NOMO-1 treated with DMSO at 0.1 percent for 48 hours (cell line): Measurements from ENCODE around the gene ABCA6.
"Not testable (repeated sequence)": the region's sequence is repeated elsewhere in the genome, so short reads cannot be mapped to it uniquely, and the experiment has no call there.

Source experiments
- DNase-seq: peaks from one replicate; lab custom pipeline; 2025; ENCODE audit not compliant: unreplicated experiment; lab: John Stamatoyannopoulos, UW

The ABCA6 gene

DNA sequence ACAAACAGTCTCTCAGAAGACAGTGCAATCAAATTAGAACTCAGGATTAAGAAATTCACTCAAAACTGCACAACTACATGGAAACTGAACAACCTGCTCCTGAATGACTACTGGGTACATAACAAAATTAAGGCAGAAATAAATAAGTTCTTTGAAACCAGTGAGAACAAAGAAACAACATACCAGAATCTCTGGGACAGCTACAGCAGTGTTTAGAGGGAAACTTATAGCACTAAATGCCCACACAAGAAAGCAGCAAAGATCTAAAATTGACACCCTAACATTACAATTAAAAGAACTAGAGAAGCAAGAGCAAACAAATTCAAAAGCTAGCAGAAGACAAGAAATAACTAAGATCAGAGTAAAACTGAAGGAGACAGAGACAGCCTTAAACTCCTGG lies 68.3 kb downstream of the ABCA6 start:
- not testable (repeated sequence) for DNase-seq

DNA sequence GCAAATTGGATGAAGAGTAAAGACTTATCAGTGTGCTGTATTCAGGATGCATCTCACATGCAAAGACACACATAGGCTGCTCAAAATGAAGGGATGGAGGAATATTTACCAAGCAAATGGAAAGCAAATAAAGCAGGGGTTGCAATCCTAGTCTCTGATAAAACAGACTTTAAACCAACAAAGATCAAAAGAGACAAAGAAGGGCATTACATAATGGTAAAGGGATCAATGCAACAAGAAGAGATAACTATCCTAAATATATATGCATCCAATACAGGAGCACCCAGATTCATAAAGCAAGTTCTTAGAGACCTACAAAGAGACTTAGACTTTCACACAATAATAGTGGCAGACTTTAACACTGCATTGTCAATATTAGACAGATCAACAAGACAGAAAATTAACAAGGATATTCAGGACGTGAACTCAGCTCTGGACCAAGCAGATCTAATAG lies 68.9 kb downstream of the ABCA6 start:
- DNase-seq, result not testable (repeated sequence)

DNA sequence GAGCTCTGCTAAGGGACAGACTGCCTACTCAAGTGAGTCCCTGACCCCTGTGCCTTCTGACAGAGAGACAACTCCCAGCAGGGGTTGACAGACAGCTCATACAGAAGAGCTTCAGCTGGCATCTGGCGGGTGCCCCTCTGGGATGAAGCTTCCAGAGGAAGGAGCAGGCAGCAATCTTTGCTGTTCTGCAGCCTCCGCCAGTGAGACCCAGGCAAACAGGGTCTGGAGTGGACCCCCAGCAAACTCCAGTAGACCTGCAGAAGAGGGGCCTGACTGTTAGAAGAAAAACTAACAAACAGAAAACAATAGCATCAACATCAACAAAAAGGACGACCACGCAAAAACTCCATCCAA lies 70.5 kb downstream of the ABCA6 start:
- not testable (repeated sequence) for DNase-seq

DNA sequence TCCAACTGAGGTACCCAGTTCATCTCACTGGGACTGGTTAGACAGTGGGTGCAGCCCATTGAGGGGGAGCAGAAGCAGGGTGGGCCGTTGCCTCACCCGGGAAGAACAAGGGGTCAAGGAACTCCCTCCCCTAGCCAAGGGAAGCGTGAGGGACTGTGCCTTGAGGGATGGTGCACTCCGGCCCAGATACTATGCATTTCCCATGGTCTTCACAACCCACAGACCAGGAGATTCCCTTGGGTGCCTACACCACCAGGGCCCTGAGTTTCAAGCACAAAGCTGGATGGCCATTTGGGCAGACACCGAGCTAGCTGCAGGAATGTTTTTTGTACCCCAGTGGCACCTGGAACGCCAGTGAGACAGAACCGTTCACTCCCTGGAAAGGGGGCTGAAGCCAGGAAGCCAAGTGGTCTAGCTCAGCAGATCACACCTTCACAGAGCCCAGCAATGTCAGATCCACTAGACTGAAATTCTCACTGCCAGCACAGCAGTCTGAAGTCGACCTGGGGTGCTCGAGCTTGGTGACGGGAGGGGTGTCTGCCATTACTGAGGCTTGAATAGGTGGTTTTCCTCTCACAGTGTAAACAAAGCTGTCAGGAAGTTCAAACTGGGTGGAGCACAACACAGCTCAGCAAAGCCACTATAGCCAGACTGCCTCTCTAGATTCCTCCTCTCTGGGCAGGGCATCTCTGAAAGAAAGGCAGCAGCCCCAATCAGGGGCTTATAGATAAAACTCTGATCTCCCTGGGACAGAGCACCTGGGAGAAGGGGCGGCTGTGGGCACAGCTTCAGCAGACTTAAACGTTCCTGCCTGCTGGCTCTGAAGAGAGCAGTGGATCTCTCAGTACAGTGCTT lies 71.1 kb downstream of the ABCA6 start:
- not testable (repeated sequence) for DNase-seq

DNA sequence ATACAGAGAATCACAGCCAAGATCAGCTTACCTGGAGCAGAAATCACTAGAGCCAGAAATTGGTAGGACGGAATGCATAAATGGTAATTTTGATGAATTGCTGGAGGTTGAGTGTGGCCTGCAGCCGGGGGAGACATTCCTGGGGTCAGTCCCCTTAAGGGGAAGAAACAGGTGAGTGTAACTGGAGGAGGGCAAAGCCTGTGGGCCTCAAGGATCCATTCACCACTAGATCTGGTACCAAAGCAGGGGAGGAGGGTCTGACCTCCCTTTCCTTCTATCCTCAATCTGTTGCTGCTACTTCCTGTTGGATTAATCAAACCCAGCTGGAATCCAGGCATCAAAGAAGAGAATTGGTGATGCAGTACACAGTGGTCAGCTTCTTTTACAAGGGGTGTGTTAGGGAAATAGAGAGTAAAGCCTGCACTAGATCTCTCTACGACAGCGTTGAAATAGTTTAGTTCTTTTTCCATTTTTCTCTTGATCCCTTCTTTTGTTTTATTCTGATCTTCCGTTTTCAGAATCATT lies 72.4 kb downstream of the ABCA6 start:
- DNase-seq, result no peak

DNA sequence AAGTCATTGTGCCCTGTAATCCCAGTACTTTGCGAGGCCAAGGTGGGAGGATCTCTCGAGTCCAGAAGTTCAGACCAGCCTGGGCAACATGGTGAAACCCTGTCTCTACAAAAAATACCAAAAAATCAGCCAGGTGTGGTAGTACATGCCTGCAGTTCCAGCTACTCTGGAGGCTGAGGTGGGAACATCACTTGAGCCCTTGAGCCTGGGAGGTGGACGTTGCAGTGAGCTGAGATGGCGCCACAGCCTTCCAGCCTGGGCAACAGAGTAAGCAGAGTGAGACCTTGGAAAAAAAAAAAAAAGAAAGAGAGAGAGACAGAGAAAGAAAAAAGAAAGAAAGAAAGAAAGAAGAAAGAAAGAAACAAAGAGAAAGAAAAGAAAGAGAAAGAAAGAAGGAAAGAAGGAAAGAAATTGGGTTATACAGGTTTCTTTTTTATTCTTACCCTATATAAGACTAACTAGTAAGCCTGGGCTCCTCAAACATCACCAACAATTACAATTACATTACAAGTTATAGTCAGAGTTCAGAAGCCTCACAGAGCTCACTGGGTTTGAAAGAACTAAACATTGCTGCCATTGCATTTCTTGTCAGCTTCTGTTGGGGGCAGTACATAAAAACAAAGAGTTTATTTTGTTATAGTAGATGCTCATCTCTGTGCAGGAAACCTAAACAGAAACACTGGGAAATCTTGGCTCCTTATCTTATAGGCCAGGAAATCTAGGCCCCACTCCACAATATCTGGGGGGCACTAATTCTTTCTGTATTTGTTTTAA lies 74.2 kb downstream of the ABCA6 start:
- no peak for DNase-seq

DNA sequence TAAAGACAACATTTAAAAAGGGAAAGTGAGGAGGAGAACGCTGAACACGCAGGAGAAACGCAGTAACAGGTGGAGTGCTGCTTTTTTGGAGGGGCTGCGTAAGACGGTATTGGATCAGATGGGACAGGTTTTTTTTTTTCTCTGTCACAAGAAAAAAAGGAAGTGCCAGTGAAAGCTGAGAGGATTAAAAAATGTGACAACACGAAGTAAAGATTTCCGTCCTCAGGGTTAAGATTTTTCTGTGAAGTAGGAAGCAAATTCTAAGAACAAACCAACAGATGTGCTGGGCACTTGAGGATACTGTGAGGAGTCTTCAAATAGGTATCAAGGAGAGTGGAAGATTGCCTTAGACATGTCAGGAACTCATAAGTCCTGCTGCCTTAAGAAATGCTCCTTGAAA lies 75.2 kb downstream of the ABCA6 start:
- peak; percentile 76 for DNase-seq

DNA sequence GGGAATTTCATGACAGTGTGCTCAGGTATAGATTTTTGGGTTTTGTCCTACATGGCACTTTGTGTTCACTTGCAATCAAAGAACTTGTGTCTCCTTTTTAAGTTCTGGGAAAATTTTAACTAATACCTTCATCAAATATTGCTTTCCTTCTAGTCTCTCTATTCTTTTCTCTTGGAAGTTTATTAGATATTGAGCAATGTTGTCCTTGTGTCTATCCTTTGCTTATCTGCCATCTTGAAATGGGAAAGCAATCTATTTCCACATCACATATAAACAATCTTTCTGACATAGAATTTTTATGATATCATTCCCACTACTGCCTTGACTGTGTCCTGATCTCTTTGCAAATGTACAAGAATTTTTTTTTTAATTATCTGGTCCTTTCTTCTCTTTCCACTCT lies 76.6 kb downstream of the ABCA6 start:
- peak; percentile 38 for DNase-seq

DNA sequence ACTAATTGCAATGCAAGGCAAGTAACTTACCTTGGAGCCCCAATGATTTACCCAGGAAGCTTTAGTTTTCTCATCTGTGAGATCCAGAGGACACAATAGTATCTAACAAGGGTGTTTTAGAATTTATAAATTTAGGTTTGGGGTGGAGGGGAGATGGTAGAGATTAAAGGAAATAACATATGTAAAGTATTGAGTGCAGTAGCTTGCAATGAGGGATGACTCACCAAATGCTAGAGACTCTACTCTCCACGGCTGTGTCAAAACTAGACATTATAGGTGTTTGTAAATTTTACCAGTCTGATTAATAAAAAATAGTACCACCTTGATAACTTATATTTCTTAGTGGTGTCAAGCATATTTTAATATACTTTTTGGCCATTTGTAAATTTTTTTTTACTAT lies 77.2 kb downstream of the ABCA6 start:
- DNase-seq, result peak; percentile 40

DNA sequence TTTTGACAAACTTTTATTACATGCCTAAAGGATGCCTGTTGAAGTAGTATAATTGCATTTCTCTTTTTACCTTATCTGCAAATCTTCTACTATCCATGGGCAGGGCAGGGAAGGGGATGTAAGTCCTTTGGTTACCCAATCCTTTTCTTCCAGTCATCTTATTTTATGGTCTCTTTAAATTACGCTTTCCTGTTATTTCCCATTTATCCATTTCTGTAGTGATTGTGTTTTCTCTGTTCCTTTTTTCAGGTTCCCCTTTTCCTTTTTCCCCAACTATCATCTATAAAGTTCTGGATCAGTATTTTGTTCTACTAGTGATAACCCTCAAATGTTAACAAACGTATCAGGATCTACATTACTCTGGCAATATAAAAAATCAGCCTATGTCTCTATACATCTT lies 77.7 kb downstream of the ABCA6 start:
- DNase-seq, result peak; percentile 65

DNA sequence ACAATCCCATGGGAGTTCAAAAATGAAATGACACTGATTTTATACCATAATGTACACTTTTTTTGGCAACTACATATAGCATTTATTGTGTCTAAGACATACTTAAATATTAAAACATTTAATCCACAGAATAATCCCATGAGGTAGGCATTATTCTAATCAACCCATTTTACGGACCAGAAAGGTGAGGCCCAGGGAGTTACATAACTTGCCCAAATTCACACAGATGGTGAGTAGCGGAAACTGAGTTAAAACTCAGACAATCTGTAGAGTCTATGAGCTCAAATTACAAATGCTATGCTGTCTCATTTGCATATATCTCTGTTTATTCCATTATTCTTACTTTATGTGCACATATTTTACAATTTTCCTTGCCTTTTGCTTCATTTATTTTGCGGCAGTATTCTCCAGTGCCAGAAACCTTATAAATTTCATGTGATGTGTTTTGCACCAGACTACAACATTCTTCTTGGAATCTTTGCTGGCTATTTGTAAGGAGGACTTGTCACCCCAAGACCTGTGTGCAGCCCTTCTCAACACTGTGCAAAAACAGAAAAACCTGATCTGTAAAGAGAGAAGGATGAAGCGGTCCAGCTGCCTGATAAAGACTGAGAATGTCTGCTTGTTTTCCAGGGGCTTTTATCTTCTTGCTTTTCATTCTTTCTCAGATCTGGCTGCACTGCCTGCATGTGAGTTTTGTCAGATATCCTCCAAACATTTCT lies 78.7 kb downstream of the ABCA6 start:
- no peak for DNase-seq

DNA sequence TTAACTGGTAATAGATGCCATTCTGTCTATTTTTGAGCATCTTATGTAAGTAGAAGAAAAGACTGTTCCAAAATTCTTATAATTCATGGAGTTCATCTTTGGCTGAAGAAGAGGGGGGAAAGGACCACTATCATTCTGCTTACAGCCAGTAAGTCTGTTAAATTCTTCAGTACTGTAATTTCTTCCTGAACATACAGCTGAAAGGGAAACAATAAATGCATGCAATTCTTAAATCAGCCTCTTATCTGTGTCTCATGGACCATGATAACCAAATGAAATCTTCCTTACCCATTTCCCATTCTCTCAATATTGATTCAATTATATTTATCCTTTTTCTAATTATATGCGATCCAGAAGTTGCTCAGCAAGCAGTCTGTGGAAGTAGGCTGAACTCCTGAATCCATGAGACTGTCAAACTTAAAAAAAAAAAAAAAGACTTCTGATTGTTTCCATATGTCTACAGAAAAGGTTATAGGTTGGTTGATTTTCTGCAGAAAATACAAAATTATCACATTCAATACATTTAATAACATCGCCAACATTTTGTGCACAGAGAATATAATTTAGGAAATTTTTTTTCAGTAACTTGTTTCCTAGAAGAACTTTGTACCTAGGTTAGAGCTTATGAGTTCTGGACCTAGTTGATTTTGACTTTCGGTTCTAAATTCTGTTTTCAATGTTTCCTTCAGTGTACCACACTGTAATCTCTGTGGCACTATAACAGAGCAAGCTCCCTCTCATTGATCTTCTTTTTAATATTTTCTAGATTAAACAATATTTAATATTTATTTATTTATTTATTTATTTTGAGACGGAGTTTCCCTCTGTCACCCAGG lies 79.8 kb downstream of the ABCA6 start:
- no peak for DNase-seq

DNA sequence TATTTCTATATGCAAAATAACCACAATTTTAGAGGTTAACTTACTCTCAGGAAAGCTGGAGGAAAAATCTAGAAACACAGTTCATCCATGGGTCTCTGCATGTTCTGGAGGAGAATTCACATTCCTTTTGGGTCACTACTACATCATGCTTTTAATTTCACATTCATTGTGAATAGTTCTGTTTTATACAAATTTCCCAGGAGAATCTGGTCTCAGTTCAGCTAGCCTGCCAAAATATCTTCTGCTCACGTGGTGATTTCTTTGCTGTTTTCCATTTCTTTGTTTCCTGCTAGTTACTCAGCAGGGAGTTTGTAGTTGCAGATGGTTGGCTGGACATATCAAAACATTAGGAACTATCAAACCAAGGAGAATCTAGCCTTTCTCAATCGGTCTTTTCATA lies 80.9 kb downstream of the ABCA6 start, which contains the start of gene ABCA9:
Gene ABCA9, minus strand, starts transcription at position 106 of the 400 bp plus-strand sequence. CDS start 9,801 bp downstream, outside the sequence.
- DNase-seq, result no peak

DNA sequence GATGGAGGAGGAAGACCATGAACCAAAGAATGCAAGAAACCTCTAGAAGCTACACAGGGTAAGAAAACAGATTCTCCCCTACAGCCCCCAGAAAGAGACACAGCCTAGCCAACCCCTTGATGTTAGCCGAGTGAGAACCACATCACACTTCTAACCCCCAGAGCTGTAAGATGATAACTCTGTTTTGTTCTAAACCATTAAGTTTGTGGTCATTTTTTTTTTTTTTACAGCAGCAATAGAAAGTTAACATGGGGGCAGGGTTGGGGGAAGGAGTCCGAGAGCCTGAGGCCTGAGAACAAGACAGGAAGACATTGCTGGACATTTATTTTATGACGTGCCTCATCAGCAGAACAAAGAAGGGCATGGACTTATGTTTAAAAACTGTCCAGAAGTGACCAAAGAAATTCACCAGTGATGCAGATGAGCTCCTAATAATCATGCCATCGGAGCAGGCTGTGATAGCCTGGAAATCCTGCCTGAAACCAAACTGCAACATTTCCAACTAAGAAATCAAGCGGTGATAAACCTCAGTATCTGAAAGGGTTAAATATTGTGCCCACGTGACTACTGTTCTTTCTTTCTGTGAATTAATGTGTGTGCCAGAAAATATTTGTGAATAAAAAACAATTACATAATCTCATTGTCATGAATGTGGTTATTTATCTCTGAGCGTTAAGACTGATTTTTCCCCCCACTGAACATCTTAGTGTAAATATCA lies 82.1 kb downstream of the ABCA6 start:
- no peak for DNase-seq

DNA sequence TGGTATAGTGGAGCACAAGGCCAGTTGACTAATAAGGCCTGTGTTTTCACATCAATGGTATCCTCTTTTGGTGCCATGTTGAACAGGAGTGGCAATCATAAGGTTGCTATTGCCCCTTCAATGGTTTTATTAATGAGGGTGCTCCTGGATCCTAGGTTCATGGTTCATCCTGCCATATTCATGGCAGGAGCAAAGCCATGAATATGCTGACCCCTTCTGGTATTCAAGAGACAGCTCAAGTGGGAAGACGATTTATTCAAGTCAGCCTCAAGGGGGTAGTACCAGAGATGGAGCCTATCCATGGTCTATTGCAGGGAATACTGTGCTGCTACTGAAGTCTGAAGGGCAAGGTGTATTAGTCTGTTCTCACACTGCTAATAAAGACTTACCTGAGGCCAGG lies 83.5 kb downstream of the ABCA6 start:
- DNase-seq, result no peak

DNA sequence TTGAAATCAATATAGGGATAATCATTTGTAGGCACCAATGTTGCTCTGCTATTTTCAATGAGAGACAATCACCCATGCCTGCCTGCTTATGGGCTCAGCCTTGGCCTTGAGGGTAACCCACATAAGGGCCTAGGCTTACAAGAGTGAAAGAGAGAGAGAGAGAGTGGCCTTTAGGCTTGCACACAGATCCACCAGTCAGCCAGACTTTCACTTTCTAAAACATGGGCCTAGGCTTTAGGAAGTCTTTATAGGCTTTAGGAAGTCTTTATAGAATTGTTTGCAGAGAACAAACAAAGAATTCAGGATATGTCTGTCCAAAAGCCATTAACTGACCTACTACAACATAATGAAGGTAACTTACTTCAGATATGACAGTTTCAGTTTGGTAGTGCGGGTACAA lies 84.4 kb downstream of the ABCA6 start:
- DNase-seq, result no peak

DNA sequence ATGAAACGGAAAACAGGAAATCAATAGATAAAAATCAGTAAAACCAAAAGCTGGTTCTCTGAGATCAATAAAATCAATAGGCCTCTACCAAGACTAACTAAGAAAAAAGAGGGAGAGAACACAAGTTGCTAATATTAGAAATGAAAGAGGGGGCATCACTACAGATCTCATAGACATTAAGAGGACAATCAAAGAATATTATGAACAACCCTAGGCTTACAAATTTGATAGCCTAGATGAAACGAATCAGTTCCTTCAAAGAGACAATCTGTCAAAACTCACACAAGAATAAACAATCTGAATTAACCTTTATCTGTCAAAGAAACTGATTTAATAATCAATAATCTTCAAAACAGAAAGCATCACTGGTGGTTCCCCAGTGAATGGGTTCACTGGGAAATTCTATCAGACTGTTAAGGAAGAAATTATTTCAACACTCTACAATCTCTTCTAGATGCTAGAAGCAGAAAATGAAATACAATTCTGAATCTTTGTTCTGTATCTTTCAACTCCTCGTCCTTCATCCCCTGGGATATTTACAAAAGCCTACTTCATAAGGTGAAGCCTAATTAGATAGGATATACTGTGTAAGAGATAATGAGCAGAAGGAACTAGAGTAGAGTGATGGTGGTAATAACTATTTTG lies 85.4 kb downstream of the ABCA6 start:
- DNase-seq, result no peak

DNA sequence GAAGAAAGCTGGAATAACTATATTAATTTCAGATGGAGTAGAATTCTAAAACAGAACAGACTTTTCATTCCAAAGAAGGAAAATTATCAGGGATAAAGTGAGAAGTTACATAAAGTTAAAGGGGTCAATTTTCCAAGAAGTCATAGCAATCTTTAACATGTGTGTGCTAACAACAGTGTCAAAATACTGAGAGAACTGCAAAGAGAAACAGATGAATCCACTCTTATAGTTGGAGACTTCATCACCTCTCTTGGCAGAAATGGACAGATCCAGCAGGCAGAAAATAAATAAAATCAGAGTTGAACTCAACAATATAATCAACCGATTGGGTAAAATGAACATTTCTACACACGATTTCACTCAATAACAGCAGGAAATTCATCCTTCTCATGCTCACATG lies 86.4 kb downstream of the ABCA6 start:
- no peak for DNase-seq
